ENCODE data around the gene SLC6A4.

DNA sequence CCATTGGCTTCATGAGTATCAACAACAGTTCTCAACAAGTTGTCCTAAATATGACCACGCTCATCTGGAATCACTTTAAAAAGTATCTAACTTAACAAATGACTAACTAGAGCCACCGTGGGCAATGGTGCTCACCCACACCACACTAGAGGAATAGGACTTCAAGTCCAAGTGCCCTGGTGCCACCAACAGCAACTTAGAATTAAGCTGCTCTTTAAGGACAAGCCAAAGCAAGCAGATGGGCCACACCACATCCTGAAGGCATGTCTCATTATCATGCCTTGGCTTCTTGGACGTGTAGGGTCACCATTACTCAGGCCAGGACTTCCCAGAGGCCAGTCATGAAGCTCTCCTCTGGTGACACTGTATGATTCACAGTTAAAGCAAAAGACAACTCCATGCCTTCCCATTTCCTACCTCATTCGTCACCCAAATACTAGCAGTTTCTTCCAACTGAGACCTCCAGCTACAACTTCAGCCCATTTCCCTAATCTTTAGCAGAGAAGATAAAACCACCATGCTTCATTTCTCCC is 9.4 kb upstream of the SLC6A4 start:
- TF ChIP-seq, protein P1, sequence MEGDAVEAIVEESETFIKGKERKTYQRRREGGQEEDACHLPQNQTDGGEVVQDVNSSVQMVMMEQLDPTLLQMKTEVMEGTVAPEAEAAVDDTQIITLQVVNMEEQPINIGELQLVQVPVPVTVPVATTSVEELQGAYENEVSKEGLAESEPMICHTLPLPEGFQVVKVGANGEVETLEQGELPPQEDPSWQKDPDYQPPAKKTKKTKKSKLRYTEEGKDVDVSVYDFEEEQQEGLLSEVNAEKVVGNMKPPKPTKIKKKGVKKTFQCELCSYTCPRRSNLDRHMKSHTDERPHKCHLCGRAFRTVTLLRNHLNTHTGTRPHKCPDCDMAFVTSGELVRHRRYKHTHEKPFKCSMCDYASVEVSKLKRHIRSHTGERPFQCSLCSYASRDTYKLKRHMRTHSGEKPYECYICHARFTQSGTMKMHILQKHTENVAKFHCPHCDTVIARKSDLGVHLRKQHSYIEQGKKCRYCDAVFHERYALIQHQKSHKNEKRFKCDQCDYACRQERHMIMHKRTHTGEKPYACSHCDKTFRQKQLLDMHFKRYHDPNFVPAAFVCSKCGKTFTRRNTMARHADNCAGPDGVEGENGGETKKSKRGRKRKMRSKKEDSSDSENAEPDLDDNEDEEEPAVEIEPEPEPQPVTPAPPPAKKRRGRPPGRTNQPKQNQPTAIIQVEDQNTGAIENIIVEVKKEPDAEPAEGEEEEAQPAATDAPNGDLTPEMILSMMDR (IDR thresholded peaks at IDR 0.05; ENCODE audit: low read depth, low read length, poor library complexity, severe bottlenecking): no peak
- TF ChIP-seq EZH2phosphoT487 (IDR thresholded peaks at IDR 0.05; ENCODE audit: borderline replicate concordance, low read length): no peak
